PC-3 (cell line): ENCODE data around the gene ATG13. TPM values are rescaled to one million over a fixed set of nuclear protein-coding genes. Genes with fewer than 3 reads are reported as not detected.
A peak's percentile ranks its signal among the peaks of the same experiment; 100 is the strongest.

Source experiments
- ATAC-seq: fragments of 200-7000 bp; cut with Tn5 transposase; 2 replicates; pipeline ENCODE4 v1.9.1; 2020; ENCODE audit warnings: mild to moderate bottlenecking, moderate library complexity
- BruUV-seq: library from RNA; stranded (reverse); fragments of 400-500 nt; replicated peaks from 2 replicates; lab custom pipeline; 2021; lab: Mats Ljungman, UMichigan
- CTCF ChIA-PET: fragments of 300-600 bp; sonication (Branson Sonifier 250); formaldehyde crosslinking; loops from one replicate; lab custom pipeline; 2022; ENCODE audit warnings: antibody characterized with exemption; lab: Charles Lee
- POLR2A ChIA-PET: fragments of 300-600 bp; sonication (Branson Sonifier 250); formaldehyde crosslinking; loops from one replicate; lab custom pipeline; 2022; ENCODE audit warnings: antibody characterized with exemption; ENCODE audit not compliant: unreplicated experiment; lab: Charles Lee
- DNase-seq: peaks from one replicate; pipeline ENCODE4 v3.0.0-alpha.2; 2015
- H2AFZ ChIP-seq: fragments of 300-600 bp; sonication (generic); 2 replicates; pipeline ENCODE4 v1.6.0; 2016; ENCODE audit warnings: antibody characterized with exemption, low read length
- H3F3A ChIP-seq: fragments of 300-600 bp; sonication (generic); one replicate; pipeline ENCODE4 v1.6.0; 2017; ENCODE audit warnings: antibody characterized with exemption, low read length, control low read depth, mild to moderate bottlenecking; ENCODE audit not compliant: unreplicated experiment
- H3K27ac ChIP-seq: fragments of 300-600 bp; sonication (generic); 2 replicates; pipeline ENCODE4 v1.5.1; 2016; ENCODE audit warnings: mild to moderate bottlenecking, low read length
- H3K27me3 ChIP-seq: fragments of 300-600 bp; sonication (generic); 2 replicates; pipeline ENCODE4 v1.6.1; 2016; ENCODE audit warnings: low read length, mixed read lengths
- H3K36me3 ChIP-seq: fragments of 300-600 bp; sonication (generic); 2 replicates; pipeline ENCODE4 v1.6.1; 2016; ENCODE audit warnings: low read depth, mixed run types, low read length, mixed read lengths
- H3K4me1 ChIP-seq: fragments of 300-600 bp; sonication (generic); 2 replicates; pipeline ENCODE4 v1.5.1; 2016; ENCODE audit warnings: low read length; ENCODE audit not compliant: insufficient read depth
- H3K4me2 ChIP-seq: fragments of 300-600 bp; sonication (generic); 2 replicates; pipeline ENCODE4 v1.6.0; 2016; ENCODE audit warnings: low read length
- H3K4me3 ChIP-seq: fragments of 300-600 bp; sonication (generic); 2 replicates; pipeline ENCODE4 v1.5.1; 2016; ENCODE audit warnings: mild to moderate bottlenecking, low read length, mixed read lengths
- H3K79me2 ChIP-seq: fragments of 300-600 bp; sonication (generic); 2 replicates; pipeline ENCODE4 v1.6.1; 2017; ENCODE audit warnings: low read length, mixed read lengths
- H3K9ac ChIP-seq: fragments of 300-600 bp; sonication (generic); 2 replicates; pipeline ENCODE4 v1.6.0; 2016; ENCODE audit warnings: mild to moderate bottlenecking, low read length
- H3K9me2 ChIP-seq: fragments of 300-600 bp; sonication (generic); replicated peaks from 2 replicates; pipeline ENCODE4 v1.6.1; 2016; ENCODE audit warnings: mixed run types, low read length, mixed read lengths
- H3K9me3 ChIP-seq: fragments of 300-600 bp; sonication (generic); 2 replicates; pipeline ENCODE4 v1.6.1; 2016; ENCODE audit warnings: low read length, mixed read lengths
- H4K20me1 ChIP-seq: fragments of 300-600 bp; sonication (generic); 2 replicates; pipeline ENCODE4 v1.6.1; 2016; ENCODE audit warnings: low read length, mixed read lengths
- EZH2 ChIP-seq: fragments of 300-600 bp; sonication (generic); IDR thresholded peaks from one replicate; pipeline ENCODE4 v1.6.1; 2017; ENCODE audit warnings: antibody characterized with exemption, mild to moderate bottlenecking, low read length; ENCODE audit not compliant: unreplicated experiment
- EZH2phosphoT487 ChIP-seq: fragments of 300-600 bp; sonication (generic); IDR thresholded peaks from 2 replicates; pipeline ENCODE4 v1.6.1; 2018; ENCODE audit warnings: mild to moderate bottlenecking, antibody characterized with exemption, low read length, borderline replicate concordance
- intact Hi-C: fragments of 100-400 bp; cut with micrococcal nuclease; formaldehyde crosslinking; loops from 2 replicates; pipeline ENCODE4 v1.9.0; 2023
- total RNA-seq: library from RNA; depleted of rRNA; stranded (reverse); fragments of >200 nt; gene quantifications from 2 replicates; pipeline ENCODE4 v1.2.3, GENCODE V29; 2014
- TF ChIP-seq, protein P1 (sequence below): fragments of 300-600 bp; sonication (generic); conservative IDR thresholded peaks from 2 replicates; pipeline ENCODE4 v1.5.1; 2017; ENCODE audit warnings: antibody characterized with exemption, low read depth, mild to moderate bottlenecking, low read length

The ATG13 gene
- total RNA-seq, 1 experiment from 2014 or later = 95.0 TPM

GRCh38 chr11:46612326-46612725 is 5.0 kb upstream of the ATG13 start:
- no peak overlapping the region for H2AFZ ChIP-seq
- DNase-seq (no peak), ATAC-seq (no peak)
- no peaks in the 10 kb centered on the region for H3K9me3 ChIP-seq
- BruUV-seq = no TSS peak
- H3F3A ChIP-seq = no peaks in the 10 kb centered on the region
- CTCF ChIA-PET = no interaction called here
- H3K9ac ChIP-seq = no peak overlapping the region
- peaks cover 11% of the 10 kb centered on the region for H3K4me1 ChIP-seq
- H3K4me2 ChIP-seq = no peak overlapping the region
- H3K27me3 ChIP-seq = no peaks in the 10 kb centered on the region
- H3K36me3 ChIP-seq = no peaks in the 10 kb centered on the region
- H3K4me3 ChIP-seq = no peak overlapping the region
- H3K27ac ChIP-seq = no peak overlapping the region
- POLR2A ChIA-PET = interaction anchor here (1.2 kb wide), 1 partner anchor 19 kb away, joined by 7 read pairs; the partner anchor contains the start of gene AMBRA1
- intact Hi-C loops = no loop called here
- H4K20me1 ChIP-seq = no peaks in the 10 kb centered on the region
- H3K79me2 ChIP-seq = no peaks in the 10 kb centered on the region
- no peaks in the 10 kb centered on the region for H3K9me2 ChIP-seq
- TF ChIP-seq, protein P1, sequence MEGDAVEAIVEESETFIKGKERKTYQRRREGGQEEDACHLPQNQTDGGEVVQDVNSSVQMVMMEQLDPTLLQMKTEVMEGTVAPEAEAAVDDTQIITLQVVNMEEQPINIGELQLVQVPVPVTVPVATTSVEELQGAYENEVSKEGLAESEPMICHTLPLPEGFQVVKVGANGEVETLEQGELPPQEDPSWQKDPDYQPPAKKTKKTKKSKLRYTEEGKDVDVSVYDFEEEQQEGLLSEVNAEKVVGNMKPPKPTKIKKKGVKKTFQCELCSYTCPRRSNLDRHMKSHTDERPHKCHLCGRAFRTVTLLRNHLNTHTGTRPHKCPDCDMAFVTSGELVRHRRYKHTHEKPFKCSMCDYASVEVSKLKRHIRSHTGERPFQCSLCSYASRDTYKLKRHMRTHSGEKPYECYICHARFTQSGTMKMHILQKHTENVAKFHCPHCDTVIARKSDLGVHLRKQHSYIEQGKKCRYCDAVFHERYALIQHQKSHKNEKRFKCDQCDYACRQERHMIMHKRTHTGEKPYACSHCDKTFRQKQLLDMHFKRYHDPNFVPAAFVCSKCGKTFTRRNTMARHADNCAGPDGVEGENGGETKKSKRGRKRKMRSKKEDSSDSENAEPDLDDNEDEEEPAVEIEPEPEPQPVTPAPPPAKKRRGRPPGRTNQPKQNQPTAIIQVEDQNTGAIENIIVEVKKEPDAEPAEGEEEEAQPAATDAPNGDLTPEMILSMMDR = no peak
- no peak for TF ChIP-seq EZH2
- no peak for TF ChIP-seq EZH2phosphoT487

DNA sequence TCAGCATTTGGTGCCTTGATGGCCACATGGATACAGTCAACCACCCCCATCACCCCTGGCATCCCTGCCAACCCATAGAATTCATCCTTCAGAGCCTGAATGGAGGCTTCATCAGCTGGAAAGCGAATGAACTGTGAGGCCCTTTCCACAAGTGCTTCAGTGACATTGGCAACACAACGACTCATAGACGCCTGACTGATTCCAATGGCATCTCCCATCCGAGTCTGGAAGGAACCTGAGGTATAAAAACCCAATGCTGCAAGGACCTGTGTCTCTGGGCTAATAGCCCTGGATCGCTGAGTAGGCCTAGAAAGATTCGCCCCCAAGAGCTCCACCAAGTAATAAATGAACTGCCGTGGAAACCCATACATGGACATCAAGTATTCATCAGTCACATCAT is 1.6 kb upstream of the ATG13 start:
- Histone ChIP-seq H3K9me2 (no peaks in the 10 kb centered on the region), H4K20me1 (no peaks in the 10 kb centered on the region), H3K4me1 (peaks cover 15% of the 10 kb centered on the region), H3K9me3 (no peaks in the 10 kb centered on the region), H3K36me3 (no peaks in the 10 kb centered on the region), H2AFZ (no peak overlapping the region), H3K9ac (no peak overlapping the region), H3K4me2 (peak overlapping the region; percentile 91), H3K4me3 (no peak overlapping the region), H3F3A (no peaks in the 10 kb centered on the region), H3K79me2 (peaks cover 29% of the 10 kb centered on the region), H3K27ac (no peak overlapping the region), H3K27me3 (no peaks in the 10 kb centered on the region)
- intact Hi-C loops = loop anchor here (2.0 kb wide), 2 partner anchors 21 to 61 kb away; partner anchors contain the start of gene AMBRA1
- POLR2A ChIA-PET = no interaction called here
- CTCF ChIA-PET = no interaction called here
- no peak for ATAC-seq
- TF ChIP-seq EZH2 = no peak
- TF ChIP-seq EZH2phosphoT487 = no peak
- TF ChIP-seq, protein P1 = no peak
- no TSS peak for BruUV-seq
- peak; percentile 20 for DNase-seq

GRCh38 chr11:46616551-46617133 is 711 bp upstream of the ATG13 start:
- TF ChIP-seq EZH2 (no peak), EZH2phosphoT487 (no peak)
- TF ChIP-seq, protein P1 = no peak
- peak; percentile 23; the same call in 1 of the 2 replicates for ATAC-seq
- H3K4me3 ChIP-seq = peak overlapping the region; percentile 97
- no peaks in the 10 kb centered on the region for H4K20me1 ChIP-seq
- no peaks in the 10 kb centered on the region for H3K36me3 ChIP-seq
- ChIA-PET POLR2A (interaction anchor here (0.7 kb wide), 1 partner anchor 412 kb away, joined by 15 read pairs; no protein-coding TSS in a partner anchor), CTCF (no interaction called here)
- BruUV-seq = TSS peak; percentile 77
- H3K9ac ChIP-seq = peak overlapping the region; percentile 95
- no peaks in the 10 kb centered on the region for H3F3A ChIP-seq
- no peak for DNase-seq
- H3K9me2 ChIP-seq = no peaks in the 10 kb centered on the region
- H2AFZ ChIP-seq = peak overlapping the region; percentile 93
- peaks cover 37% of the 10 kb centered on the region for H3K79me2 ChIP-seq
- peaks cover 15% of the 10 kb centered on the region for H3K4me1 ChIP-seq
- peak overlapping the region; percentile 78 for H3K27ac ChIP-seq
- intact Hi-C loops = loop anchor here (2.0 kb wide), 2 partner anchors 22 to 62 kb away; partner anchors contain the start of gene AMBRA1
- peak overlapping the region; percentile 91 for H3K4me2 ChIP-seq
- H3K27me3 ChIP-seq = no peaks in the 10 kb centered on the region
- no peaks in the 10 kb centered on the region for H3K9me3 ChIP-seq
